Stimulated activated CD8-positive, alpha-beta memory T cell treated with anti-CD3 and anti-CD28 coated beads, Interleukin-4, amount 100 ng/mL, for 48 hours (primary cell): ENCODE results near the gene TMOD1.
A peak's percentile ranks its signal among the peaks of the same experiment; 100 is the strongest.
"Not testable (repeated sequence)": the region's sequence is repeated elsewhere in the genome, so short reads cannot be mapped to it uniquely, and the experiment has no call there.

Experiments used
- DNase-seq: peaks from one replicate; pipeline ENCODE4 v3.0.0-alpha.2; 2020

The TMOD1 gene

DNA sequence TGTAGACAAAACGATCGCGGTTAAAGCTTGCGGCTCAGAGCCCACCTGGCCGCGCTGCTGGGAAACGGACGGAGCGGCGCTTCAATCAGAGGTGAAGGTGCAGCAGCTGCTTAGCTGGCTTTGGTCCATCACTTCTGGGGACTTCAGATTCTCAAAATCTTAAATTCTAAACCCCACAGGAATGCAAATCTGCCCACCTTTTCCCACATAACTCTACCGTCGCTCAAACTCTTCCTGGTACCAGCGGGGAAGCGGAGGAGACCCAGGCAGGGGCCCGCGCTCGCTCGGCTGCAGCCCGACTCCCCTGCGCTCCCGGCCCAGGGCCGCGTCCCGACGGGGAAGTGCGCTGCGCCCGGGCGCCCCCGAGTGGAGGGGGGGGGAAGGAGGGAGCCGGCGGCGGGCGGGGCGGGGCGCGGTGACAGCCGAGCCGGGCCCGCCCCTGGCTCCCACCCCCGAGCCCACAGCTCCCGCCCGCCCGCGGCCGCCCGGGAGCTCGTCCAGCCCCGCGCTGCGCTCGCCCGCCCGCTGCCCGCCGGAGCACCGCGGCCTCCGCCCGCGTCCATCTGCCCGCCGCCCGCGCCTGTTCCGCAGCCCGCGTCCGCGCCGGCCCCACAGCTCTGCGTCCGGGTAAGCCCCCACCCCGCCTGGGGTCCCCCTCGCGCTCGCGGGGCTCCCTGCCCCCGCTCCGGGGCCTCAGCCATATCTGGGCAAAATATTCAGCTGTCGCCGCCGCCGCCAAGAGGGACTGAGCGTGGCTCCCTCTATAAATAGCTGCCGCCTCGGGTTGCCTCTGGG is at the start of gene TMOD1:
TSS of gene TMOD1 (plus strand) at position 490 of the 795 bp plus-strand sequence. CDS start 22,523 bp downstream, outside the sequence.
- peak; percentile 70 for DNase-seq

DNA sequence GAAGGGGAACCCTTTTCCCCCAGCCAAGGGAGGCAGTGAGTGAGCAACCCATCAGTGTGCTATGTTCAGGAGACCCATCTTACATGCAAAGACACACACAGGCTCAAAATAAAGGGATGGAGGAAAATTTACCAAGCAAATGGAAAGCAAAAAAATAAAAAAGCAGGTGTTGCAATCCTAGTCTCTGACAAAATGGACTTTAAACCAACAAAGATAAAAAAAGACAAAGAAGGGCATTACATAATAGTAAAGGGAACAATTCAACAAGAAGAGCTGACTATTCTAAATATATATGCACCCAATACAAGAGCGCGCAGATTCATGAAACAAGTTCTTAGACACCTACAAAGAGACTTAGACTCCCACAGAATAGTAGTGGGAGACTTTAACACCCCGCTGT is 47.9 kb upstream of the TMOD1 start:
- DNase-seq = not testable (repeated sequence)

DNA sequence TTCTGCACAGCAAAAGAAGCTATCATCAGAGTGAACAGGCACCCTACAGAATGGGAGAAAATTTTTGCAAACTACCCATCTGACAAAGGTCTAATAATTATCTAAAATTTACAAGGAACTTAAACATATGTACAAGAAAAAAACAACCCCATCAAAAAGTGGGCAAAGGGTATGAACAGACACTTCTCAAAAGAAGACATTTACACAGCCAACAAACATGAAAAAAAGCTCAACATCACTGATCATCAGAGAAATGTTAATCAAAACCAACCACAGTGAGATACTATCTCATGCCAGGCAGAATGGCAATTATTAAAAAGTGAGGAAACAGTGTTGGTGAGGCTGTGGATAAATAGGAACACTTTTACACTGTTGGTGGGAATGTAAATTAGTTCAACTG is 44.6 kb upstream of the TMOD1 start:
- DNase-seq = not testable (repeated sequence)

DNA sequence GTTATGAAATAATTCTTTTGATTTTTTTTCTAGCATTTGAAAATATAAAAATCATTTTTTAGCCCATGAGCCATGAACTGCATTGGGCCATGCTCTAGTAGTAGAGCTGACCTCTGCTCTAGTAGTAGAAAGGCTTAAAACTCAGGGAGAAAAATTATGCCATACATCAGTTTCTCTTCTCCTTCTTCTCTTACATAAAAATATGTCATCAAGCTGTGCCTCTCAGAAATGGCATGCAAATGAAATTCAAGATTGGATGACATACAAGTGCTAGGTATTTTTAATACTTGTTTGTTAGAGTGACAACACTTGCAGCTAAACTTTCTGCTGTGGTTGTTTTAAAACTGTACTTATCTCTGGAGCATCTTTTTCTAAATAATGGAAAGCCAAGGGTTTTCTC is 42.1 kb upstream of the TMOD1 start:
- no peak for DNase-seq

DNA sequence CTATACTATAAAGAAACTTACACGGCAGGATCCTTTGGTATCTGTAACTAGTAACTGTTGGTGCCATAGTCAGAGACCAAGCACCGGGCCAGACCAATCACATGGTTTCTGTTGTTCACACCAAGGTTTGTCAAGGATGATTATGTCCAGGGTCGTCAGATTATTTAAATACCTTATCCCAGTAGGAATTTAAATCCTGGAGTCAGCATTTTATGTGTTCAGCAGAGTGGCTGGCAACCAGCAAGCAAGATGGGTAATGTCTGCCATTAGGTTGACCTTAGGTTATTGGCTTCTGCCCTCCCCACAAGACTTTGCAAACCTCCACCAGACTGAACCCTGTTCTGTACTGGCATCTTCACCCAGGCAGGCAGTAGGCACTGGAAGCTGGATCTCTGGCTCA is 39.3 kb upstream of the TMOD1 start:
- no peak for DNase-seq

DNA sequence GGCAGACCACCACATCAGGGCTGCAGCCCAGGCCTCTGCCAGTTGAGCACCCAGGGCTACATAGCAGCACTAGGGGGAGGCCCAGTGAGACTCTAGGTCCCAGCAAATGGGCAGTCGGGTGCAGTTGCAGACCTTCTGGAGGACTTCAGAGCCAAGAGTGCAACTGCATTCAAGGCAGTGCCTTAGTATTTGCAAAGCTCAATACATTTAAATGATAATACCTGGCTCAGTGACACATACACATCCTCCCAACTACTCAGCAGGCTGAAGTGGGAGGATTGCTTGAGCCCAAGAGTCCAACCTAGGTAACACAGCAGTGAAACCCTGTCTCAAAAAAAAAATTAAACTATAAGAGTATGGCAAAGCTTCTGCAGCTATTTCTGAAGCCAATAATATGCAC is 38.6 kb upstream of the TMOD1 start:
- DNase-seq = no peak

DNA sequence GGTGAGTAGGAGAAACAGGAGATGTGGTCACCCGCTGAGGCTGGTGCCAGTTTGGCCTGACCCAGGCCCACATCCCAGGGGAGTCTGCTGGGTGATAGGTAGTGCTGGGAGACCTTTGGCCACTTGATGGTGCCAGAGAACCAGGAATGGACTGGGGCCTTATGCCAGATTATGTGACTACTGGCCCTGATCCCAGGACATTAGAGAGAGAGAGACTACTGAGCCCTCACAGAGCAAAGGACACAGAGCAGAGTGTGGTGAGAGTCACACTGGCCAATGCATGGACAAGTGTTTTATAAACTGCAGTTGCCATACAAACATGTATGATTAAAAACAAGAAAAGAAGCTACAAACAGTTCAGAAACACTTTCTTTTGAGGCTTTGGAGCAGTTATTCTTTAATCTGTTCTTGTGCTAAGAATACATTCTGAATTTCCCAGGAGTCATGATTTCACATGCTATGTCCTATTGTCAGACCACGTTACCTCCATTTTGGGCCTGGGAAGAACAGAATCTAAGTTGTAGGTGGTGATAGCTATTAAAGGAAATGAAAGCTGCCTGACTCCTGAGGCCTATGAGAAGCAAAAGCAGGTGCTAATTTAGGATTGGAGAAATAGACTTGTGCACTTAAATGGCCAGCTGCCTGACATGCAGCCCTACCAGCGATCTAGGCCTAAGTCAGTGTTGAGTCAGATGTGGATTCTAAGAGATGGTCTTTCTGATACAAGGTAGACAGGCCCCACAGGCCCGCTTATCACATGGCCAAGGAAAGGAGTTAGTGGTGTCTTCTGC is 32.6 kb upstream of the TMOD1 start:
- DNase-seq = peak; percentile 58

DNA sequence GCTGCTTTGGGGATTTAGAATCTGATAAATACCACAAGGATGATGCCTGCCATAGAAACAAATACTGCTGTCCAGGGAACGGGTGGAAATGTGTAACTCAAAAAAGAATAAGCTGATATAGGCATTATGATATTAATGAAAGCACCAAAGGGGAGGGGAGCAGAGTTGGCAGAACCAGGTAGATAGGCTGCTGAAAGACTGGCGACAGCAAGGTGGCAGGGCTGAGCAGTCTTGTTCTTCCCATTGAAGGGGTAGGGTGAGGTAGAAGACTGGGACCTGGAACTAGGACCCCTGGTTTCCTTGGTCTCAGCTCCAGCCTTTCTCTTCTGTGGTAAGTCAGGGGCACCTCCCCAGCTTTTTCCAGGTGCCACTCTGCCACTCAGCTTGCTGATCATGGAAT is 31.4 kb upstream of the TMOD1 start:
- DNase-seq = no peak

DNA sequence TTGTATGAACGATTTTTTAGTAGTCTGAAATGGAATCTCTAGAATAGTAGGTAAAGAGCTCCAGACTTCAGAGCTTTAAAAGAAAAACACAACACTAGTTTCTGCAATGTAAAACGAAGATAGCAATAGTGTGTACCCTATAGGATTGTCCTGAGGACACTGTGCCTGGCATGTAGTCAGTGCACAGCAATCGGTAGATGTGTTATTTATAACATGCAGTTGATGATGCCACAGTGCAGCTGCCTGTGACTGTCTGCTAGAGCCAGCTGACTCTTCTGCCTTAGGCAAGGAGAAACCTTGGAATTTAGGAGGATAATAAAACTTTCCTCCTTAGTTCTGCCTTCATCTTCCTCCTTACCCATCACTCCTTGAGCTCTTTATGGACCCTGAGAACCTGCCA is 27.7 kb upstream of the TMOD1 start:
- no peak for DNase-seq

DNA sequence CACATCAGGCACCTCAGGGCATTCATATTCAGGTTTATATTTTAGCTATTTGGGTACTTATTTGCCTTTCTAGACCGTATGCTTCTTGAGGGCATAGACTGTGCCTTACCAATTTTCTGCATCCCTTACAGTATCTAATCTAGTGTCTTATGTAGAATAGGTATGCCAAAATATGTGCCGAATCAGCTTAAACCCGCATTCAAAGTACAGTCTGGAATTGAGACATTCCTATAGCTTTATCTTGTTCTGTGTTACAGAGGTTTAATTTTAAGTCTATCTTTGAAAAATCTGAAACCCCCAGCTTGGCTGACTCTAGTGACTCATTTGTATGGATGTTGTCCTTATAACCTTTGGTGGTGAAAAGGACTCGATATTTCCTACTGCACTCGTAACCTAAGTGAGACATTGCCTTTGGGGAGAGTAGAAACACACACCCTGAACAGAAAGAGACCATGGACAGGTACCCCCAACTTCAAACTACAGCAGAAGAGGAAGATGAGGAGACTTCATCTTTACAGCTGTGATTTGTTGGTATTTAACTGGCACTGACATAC is 27.0 kb upstream of the TMOD1 start:
- no peak for DNase-seq

DNA sequence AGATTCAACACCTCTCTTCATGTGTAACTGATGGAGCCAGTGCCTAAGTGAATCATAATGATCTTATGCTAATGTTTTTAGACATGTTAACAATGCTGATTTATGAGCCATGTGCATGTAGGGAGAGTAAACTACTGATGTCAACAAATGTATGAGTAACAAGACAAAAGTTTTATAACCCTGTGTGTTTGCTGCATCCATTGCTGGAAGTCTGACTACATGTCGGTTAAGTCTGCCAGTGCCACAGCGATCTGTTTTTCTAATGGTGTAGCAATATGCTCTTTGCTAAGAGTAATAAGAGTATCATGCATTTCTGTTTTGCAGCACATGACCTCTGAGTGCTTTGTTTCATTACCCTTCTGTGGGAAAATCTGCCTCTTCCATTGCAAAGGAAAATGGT is 26.4 kb upstream of the TMOD1 start:
- no peak for DNase-seq

DNA sequence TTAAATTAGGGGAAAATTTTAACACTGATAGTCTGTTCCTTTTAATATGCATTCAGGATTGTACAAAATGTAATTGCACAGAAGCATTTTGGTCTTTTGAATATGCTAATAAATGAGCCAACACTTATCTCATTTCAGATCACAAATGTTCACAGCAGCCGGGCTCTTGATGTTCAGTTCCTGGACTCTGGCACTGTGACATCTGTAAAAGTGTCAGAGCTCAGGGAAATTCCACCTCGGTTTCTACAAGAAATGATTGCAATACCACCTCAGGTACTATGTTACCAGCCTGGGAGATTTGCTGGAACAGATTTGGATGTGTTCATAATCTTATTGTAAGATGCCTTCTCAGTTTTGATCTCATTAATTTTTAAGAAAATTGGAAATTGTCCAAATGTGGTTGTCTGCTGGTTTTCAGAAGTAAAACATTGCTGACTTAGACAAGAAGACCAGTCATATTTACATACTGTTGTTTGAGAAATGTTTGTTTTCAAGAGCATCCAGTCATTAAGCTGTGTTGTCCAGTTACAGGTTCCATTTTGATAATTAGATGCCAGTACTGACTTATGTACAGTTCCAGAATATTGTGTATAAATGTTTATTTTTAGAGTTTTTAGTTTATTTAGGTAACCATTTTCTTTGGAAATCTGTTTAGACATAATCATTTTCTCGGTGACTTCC is 23.0 kb upstream of the TMOD1 start:
- DNase-seq = no peak

DNA sequence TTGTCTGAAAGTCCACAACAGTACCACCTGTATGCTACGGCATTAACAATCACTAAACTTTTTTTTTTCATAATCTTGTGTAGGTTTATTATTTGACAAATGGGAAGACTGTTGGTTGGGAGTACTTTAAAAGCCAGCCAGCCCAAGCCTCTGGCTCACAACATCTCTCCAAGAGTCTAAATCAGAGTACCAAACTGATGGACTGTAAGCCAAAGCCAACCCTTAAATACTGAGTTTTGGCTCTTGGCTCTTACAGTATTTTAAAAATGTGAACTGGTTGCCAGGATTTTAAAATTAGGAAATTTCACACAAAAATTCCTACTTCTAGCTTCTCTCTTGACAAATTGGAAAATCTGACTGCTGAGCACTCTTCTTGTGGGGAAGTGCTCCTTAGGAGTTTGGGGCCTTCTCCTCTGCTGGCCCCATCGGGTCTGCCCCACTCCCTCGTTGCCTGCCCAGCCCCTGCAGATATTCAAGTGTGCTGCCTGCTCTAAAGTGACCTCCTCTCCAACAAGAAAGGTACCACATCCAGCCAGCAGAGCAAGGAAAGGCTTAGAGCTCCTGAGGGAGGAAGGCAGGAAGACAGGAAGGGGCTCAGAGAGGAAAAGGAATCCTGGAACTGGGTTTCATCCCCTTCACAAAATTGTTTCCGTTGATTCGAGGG is 21.8 kb upstream of the TMOD1 start:
- DNase-seq = no peak

DNA sequence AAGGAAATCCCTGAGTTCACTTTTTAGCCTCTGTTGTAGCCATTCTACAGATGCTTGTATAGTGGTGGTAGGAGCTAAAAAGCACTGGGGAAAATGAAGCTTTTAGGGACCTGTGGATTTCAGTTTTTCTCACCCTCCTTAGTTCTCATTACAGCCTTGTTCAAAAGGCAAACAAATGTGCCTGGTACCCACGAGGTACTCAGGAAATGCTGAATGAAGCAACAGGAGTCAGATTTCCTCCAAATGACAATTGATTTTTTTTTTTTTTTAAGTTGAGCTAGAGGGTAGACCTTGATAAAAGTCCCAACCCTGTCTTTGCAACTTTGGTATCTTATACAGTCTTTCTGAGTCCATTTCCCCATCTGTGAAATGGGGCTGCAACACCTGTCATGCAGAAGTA is 21.3 kb upstream of the TMOD1 start:
- DNase-seq = no peak

DNA sequence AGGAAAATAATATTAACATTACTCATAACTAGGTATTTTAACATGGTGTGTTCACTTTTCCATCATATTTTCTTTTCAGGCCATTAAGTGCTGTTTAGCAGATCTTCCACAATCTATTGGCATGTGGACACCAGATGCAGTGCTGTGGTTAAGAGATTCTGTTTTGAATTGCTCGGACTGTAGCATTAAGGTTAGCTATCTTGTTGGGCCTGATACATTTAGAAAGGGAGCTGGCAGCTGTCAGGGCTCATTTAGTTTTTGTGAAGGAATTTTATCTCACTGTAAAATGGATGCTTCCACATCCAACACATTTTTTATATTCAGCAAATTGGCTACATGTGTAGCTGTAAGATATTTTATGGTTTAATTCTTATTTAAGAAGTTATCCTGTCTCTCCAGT is 20.7 kb upstream of the TMOD1 start:
- no peak for DNase-seq

DNA sequence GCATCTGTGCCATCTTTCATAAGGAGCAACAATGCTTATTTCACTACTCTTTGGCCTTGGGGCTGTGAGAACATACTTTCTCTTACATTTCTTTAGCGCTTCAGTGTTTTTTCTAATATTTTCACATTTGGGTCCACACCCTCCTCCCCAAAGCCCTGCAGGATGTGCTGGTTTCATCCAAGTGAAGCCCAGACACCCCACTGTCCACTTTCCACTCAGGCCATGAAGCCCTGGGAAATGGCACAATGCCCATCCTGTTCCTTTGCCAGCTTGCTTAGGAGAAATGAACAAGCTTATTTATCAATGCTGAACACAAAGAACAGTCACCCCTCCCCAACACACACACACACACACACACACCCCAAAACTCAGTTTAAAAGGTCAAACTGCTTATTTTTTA is 17.3 kb upstream of the TMOD1 start:
- DNase-seq = no peak

DNA sequence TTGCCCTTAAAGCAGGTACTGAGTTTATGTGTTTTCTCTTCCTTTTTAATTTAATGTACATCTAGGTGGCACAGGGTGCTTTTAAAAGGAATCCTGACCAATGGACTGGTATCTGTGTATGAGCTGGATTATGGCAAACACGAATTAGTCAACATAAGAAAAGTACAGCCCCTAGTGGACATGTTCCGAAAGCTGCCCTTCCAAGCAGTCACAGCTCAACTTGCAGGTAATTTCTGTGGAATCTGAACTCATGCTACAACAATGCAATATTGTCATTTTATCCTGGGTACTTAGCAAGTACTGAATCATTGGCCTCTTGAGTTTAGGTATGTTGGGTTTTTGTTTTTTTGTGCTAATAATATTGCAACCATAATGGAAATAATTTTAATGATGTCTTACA is 14.4 kb upstream of the TMOD1 start:
- DNase-seq = no peak

DNA sequence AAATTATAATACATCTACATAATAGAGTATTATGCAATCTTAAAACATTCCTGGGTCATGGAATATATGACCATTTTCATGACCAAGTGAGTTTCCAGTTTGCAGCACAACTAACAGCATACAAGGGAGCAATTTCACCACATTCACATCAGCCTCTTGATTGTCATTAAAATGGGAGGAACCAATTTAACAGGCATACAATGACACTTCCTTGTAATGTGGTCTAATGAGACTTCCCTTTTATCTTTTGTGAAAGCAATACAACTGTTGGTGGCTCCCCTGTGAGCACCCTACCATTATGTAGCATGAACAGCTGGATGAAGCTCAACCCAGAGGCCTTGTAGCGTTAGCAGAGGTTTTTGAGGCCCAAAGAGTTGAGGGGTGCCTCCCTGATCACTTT is 13.6 kb upstream of the TMOD1 start:
- no peak for DNase-seq

DNA sequence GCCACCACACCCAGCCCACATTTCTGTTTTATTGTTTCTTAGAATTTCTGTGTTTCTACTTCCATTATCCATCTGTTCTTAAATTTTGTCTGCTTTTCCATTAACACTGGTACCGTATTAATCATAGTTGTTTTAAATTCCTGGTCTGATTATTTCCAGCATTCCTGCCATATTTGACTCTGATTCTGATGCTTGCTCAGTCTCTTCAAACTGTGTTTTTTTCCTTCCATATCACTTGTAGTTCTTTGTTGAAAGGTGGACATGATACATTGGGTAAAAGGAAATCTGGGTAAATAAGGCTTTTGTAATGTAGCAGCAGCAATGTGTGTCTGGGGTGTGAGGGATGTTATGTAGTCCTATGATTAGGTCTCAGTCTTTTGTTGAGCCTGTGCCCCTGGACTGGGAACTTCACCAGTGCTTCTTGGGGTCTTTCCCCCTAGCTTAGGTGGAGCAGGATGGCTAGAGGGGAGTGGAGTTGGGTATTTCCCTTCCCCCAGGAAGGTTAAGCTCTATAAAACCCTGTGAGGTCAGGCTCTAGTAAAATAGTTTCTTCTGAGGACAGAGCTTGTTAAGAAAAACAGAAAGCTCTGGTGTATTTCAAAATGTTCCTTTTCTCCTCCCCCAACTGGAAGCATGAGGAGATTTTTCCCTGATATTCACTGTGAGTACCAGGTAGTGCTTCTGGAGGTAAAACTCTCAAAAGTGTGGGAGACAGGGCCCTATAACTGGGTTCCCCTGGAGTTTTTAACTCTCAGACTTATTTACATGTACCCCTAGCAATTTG is 10.1 kb upstream of the TMOD1 start:
- no peak for DNase-seq

DNA sequence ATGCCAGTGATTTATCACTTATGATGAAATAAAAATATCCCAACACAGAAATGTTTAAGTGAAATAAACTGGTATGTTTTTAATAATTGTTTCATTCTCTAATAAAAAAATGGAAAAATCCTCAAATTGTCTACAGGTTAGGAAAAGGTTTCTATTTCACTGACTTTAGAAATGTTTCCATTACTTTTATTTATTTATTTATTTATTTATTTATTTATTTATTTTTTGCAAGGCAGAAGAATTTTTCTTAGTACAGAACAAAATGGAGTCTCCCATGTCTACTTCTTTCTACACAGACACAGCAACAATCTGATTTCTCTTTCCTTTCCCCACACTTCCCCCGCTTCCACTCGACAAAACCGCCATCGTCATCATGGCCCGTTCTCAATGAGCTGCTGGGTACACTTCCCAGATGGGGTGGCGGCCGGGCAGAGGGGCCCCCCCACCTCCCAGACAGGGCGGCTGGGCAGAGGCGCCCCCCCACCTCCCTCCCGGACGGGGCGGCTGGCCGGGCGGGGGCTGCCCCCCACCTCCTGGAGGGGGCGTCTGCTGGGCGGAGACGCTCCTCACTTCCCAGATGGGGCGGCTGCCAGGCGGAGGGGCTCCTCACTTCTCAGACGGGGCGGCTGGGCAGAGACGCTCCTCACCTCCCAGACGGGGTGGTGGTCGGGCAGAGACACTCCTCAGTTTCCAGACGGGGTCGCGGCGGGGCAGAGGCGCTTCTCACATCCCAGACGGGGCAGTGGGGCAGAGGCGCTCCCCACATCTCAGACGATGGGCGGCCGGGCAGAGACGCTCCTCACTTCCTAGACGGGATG is 3.7 kb upstream of the TMOD1 start:
- DNase-seq = not testable (repeated sequence)

DNA sequence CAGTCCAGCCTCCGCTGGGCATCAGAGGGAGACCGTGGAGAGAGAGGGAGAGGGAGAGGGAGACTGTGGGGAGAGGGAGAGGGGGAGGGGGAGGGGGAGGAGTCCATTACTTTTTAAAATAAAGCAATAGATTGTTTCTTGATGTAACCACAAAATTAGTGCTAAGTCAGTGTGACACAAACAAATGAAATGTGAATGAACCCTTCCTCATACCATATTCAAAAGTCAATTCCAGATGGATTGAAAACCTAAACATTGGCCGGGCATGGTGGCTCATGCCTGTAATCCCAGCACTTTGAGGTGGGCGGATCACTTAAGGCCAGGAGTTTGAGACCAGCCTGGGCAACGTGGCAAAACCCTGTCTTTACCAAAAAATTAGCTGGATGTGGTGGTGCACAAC is 2.6 kb upstream of the TMOD1 start:
- DNase-seq = not testable (repeated sequence)
